ENCODE data around the gene SENP8.
A peak's percentile ranks its signal among the peaks of the same experiment; 100 is the strongest.

SENP8 gene

GRCh38 chr15:72112805-72113204, 5.4 kb upstream of the SENP8 start:
- no peak for DNase-seq (ENCODE audit: low read depth in 1 of 2, low spot score in 1 of 2)

- no peak for DNase-seq (ENCODE audit: low read depth in 1 of 2, low spot score in 1 of 2)
These were observed 4.7 kb upstream of the SENP8 start for GRCh38 chr15:72113347-72114031.

- DNase-seq (ENCODE audit: low read depth in 1 of 2, low spot score in 1 of 2), result peak in 1 of 2 donors; percentile 2
These were observed 1.3 kb upstream of the SENP8 start for GRCh38 chr15:72116731-72117485.

- DNase-seq (ENCODE audit: low read depth in 1 of 2, low spot score in 1 of 2), result peak; percentile 42 to 47
These were observed 652 bp upstream of the SENP8 start for GRCh38 chr15:72117486-72118016.

- no peak for DNase-seq (ENCODE audit: low read depth in 1 of 2, low spot score in 1 of 2)
These were observed 6.0 kb downstream of the SENP8 start for GRCh38 chr15:72124218-72124617.

DNA sequence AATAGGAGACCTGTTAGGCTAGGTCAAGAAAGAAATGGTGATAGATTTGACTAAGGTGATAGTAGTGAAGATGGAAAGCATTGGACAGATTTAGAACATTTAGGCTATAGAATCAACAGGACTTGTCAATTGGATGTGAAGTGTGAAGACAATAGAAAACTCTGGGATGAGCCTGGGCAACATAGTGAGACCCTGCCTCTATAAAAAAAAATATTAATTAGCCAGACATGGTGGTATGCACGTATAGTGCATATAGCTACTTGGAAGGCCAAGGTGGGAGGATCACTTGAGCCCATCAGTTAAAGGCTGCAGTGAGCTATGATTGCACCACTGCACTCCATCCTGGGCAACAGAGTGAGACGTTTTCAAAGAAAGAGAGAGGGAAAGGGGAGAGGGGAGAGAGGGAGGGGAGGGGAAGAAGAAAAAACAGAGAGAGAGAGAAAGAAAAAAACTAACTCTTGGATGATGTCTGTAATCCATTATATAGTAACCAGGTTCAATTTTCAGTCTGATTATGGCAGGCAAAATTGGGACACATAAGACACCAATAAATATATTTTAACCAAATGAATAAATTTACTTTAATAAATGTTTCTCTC, 9.6 kb downstream of the SENP8 start:
- no peak for DNase-seq (ENCODE audit: low read depth in 1 of 2, low spot score in 1 of 2)

GRCh38 chr15:72128359-72128758, 10.2 kb downstream of the SENP8 start:
- no peak for DNase-seq (ENCODE audit: low read depth in 1 of 2, low spot score in 1 of 2)

GRCh38 chr15:72130272-72130671, 12.1 kb downstream of the SENP8 start:
- no peak for DNase-seq (ENCODE audit: low read depth in 1 of 2, low spot score in 1 of 2)

GRCh38 chr15:72131922-72132321, 13.7 kb downstream of the SENP8 start:
- no peak for DNase-seq (ENCODE audit: low read depth in 1 of 2, low spot score in 1 of 2)

- no peak for DNase-seq (ENCODE audit: low read depth in 1 of 2, low spot score in 1 of 2)
These were observed 15.0 kb downstream of the SENP8 start for GRCh38 chr15:72133211-72133610.

- DNase-seq (ENCODE audit: low read depth in 1 of 2, low spot score in 1 of 2), result no peak
These were observed 17.5 kb downstream of the SENP8 start for GRCh38 chr15:72135719-72136118.

DNA sequence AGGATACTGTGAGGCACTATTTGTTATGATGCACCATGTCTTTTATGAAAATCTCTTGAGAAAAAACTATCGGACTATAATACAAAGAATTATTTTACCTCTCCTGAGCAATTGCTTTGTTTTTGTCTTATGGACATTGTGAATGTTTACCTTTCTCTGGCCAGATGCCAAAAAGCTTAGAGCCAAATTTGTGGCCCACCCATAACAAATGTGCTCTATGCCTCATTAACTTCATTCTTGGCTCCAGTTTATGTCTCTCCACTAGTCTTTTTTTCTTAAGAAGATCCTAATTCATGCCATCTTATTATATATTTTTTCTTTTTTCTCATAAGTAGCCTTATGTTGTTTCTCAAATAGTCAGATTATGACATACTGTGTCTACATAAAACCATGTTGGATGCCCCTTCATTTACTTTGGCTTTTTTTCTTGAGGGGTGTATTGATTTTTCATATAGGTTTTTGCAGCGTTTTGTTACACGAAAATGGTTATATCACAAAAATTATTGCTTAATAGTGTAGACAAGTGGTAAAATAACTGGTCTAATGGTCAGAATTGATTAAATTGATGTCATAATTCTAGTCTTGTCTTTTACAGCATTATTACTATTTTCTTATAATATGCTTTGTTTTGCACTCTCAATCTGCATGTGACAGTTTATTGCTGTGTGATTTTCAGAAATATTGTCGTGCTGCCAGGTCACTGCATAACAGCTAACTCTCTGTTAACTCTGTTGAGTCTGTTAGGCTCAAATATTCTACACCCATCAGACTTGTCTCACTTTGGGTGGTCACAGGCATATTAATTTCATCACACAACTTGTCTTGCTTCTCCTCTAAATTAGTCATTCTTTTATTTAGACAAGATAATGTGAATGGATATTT, 18.2 kb downstream of the SENP8 start:
- no peak for DNase-seq (ENCODE audit: low read depth in 1 of 2, low spot score in 1 of 2)

GRCh38 chr15:72139667-72140066, 21.5 kb downstream of the SENP8 start:
- DNase-seq (ENCODE audit: low read depth in 1 of 2, low spot score in 1 of 2), result no peak

DNA sequence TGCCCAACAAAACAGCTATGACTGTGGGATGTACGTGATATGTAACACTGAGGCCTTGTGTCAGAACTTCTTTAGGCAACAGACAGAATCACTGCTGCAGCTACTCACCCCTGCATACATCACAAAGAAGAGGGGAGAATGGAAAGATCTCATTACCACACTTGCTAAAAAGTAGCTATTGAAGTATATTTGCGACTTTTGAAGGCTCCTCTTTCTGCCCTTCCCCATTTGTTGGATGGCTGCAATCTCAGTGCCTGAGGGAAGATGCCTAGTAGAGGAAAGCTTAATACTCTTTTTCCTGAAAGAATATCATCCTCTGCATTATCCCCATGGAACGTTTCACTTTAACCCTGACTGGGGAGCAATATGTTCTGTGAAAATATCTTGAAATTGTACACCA, 21.9 kb downstream of the SENP8 start:
- no peak for DNase-seq (ENCODE audit: low read depth in 1 of 2, low spot score in 1 of 2)

GRCh38 chr15:72141171-72142084, 23.2 kb downstream of the SENP8 start:
- DNase-seq (ENCODE audit: low read depth in 1 of 2, low spot score in 1 of 2), result no peak

DNA sequence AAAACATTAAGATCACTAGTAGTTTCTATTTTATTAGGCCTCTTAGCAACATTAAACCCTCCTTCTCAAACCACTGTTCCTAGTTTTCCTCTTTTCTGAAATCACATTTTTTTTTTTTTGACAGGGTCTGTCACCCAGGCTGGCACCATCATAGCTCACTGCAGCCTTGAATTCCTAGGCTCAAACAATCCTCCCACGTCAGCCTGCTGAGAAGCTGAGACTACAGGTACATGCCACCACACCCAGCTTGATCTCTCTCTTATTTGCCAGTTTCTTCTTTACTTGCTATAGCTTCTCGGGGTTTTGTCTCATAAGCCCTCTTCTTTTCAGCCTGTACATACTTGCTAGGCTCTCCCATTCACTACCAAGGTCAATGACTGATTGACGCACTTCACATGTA, 28.0 kb downstream of the SENP8 start:
- no peak for DNase-seq (ENCODE audit: low read depth in 1 of 2, low spot score in 1 of 2)

DNA sequence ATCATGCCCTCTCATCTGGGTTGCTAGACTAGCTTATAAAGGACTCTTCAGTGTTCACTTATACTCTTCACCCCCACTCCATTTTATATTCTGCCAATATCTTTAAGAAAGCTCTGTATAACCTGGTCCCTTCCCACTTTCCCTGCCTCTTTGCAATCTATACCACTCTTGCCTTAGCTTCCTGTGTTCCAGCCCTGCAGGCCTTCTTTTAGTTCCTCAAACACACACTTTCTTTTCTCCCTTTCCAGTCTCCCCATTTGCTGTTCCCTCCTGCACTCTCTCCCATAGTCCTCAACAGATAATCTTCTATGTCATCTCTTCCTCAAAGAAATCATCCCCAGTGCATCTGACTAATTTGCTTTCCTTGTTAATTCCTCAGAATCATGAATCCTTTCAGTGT, 28.7 kb downstream of the SENP8 start:
- DNase-seq (ENCODE audit: low read depth in 1 of 2, low spot score in 1 of 2), result no peak

DNA sequence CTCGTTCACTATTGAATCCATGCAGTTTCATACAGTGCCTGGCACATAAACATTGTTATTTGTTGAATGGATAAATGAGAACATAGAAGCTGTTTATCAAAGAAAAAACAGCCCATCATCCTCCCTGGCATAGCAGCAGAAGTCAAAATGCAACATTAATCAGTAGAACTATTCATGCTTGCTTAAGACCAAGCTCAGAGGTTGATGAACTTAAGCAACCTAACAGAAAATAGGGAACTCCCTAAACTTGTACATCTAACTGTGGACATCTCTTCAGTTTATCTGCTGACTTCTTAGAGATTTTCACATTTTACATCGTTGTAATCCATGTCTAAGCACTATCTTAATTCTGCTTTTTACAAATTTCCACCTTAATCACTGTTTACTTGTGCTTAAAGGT, 29.2 kb downstream of the SENP8 start:
- DNase-seq (ENCODE audit: low read depth in 1 of 2, low spot score in 1 of 2), result no peak

GRCh38 chr15:72153269-72154000, 35.2 kb downstream of the SENP8 start:
- no peak for DNase-seq (ENCODE audit: low read depth in 1 of 2, low spot score in 1 of 2)
